Brain microvascular endothelial cell (primary cell): ENCODE results near the gene PCTP.

Experiments used
- DNase-seq: peaks from one replicate; pipeline ENCODE4 v3.0.0-alpha.2; 2020
- H3K27ac ChIP-seq: fragments of 250-450 bp; sonication (Bioruptor Pico); 2 replicates; pipeline ENCODE4 v1.5.1; 2020; ENCODE audit warnings: mild to moderate bottlenecking, moderate library complexity
- H3K27me3 ChIP-seq: fragments of 250-450 bp; sonication (Bioruptor Pico); replicated peaks from 2 replicates; pipeline ENCODE4 v1.5.1; 2020; ENCODE audit warnings: mild to moderate bottlenecking
- H3K36me3 ChIP-seq: fragments of 250-450 bp; sonication (Bioruptor Pico); replicated peaks from 2 replicates; pipeline ENCODE4 v1.5.1; 2020; ENCODE audit warnings: mild to moderate bottlenecking
- H3K4me3 ChIP-seq: 2 replicates; pipeline ENCODE4 v1.5.1; 2011; ENCODE audit warnings: low read depth, mild to moderate bottlenecking, control low read depth, low read length, moderate library complexity
- CTCF ChIP-seq: IDR thresholded peaks from 2 replicates; pipeline ENCODE4 v1.5.1; 2011; ENCODE audit warnings: low read depth, mild to moderate bottlenecking, moderate library complexity, low read length, control low read depth, inconsistent platforms; ENCODE audit errors: missing control alignments
- in situ Hi-C: cut with HindIII; loops from 2 replicates; pipeline ENCODE4 v1.10.0; 2017; ENCODE audit warnings: low sequenced_read_pairs, low pct_ligation_motif_present

Gene PCTP

DNA sequence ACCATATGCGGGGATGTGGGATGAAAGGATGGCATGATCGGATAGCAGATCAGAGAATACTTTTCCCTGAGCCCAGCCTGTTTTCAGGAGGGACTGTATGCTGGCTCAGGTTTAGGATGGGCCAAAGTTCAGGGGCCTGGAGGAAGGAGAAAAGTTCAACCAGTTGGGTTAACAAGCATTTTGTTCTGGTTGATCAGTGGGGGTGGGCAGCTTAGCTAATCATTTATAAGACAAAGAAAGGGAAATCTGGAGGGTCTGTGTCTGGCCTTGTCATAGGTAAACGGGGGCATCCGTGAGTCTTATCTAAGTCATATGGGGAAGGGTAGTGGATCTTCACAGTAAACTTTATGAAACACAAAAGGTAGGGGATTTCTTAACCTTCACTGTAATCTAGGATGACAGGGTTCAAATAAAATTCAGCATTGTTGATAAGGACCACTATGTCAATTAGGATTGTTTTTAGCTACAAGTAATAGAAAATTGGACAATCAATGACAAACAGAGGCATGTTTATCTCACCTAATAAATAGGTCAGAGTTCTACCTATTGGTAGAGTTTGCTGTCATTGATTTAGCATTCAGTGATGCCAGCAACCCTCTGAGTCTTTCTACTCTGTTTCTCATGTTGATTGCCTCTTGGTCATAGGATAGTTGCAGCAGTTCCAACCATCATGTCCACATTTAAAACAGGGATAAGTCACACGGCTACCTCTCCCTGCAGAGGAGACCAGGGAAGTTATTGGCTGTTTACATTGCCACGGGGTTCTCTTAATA, 11.4 kb downstream of the PCTP start:
- H3K27me3 ChIP-seq, result no peaks in the 10 kb centered on the region
- TF ChIP-seq CTCF, result no peak
- in situ Hi-C loops, result no loop called here
- H3K4me3 ChIP-seq, result no peak overlapping the region
- no peaks in the 10 kb centered on the region for H3K36me3 ChIP-seq
- DNase-seq, result no peak
- no peak overlapping the region for H3K27ac ChIP-seq

DNA sequence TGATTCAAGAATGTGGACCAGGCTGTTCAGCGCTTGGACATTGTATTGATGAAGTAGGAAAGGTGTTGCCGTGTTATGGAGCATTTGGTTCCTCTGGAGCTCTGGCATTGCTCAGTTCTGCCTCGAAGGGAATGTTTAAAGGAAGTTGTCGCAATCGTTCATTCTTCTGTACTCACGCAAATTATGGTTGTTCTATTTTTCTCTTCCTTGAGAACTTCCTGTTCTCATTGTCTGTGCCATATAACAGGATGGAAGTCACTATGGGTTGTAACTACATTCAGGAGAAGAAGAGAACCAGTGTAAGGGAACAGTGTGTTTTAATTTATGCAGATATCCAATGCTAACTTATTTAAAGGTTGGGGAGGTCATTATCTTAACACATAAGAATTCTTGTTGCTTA, 13.0 kb downstream of the PCTP start:
- no peak for TF ChIP-seq CTCF
- no peak overlapping the region for H3K4me3 ChIP-seq
- H3K27ac ChIP-seq, result no peak overlapping the region
- no peaks in the 10 kb centered on the region for H3K27me3 ChIP-seq
- peaks cover 3% of the 10 kb centered on the region for H3K36me3 ChIP-seq
- DNase-seq, result no peak
- in situ Hi-C loops, result no loop called here

DNA sequence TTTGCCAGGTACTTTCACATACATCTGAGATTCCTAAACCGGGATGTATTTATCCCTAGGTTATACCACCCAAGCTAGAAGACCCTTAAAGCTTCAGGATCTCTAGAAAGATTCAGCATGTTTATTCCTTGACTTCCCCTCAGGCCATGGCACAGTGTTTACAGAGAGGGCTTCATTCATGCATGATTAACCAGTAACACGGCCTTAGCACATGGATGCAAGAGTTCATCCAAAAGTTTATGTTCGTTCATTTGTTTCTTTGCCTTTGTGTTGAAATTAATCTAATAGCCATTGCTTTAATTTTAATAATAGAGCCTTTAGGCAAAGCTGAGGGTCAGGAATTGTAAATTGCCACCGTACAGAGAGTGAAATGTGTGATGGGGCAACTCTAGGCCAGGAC, 13.8 kb downstream of the PCTP start:
- H3K27ac ChIP-seq, result no peak overlapping the region
- no peak overlapping the region for H3K4me3 ChIP-seq
- no peak for TF ChIP-seq CTCF
- peaks cover 3% of the 10 kb centered on the region for H3K36me3 ChIP-seq
- in situ Hi-C loops, result no loop called here
- no peak for DNase-seq
- no peaks in the 10 kb centered on the region for H3K27me3 ChIP-seq

DNA sequence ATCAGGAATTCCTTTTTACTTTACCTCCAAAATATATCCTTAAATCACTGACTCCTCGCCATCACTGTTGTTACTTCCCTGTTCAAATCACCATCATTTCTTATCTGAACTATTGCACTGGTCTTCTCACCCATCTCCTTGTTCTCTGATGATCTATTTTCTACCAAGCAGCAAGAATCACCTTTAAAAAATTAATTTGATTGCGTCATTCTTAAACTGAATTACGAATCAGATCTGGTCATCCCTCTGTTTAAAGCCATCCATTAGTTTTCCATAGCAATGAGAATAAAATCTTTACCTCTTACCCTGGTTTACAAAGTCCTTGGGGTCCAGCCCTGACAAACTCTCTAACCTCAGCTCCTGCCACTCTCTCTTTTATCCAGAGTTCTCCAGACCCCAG, 14.6 kb downstream of the PCTP start:
- H3K36me3 ChIP-seq, result peaks cover 3% of the 10 kb centered on the region
- no peak overlapping the region for H3K27ac ChIP-seq
- H3K4me3 ChIP-seq, result no peak overlapping the region
- in situ Hi-C loops, result no loop called here
- no peak for DNase-seq
- TF ChIP-seq CTCF, result no peak
- H3K27me3 ChIP-seq, result no peaks in the 10 kb centered on the region

GRCh38 chr17:55768936-55769624, 18.2 kb downstream of the PCTP start:
- in situ Hi-C loops, result no loop called here
- no peak overlapping the region for H3K27ac ChIP-seq
- peaks cover 15% of the 10 kb centered on the region for H3K36me3 ChIP-seq
- no peak for DNase-seq
- no peak overlapping the region for H3K4me3 ChIP-seq
- no peak for TF ChIP-seq CTCF
- H3K27me3 ChIP-seq, result no peaks in the 10 kb centered on the region
